SK-N-SH treated with all-trans-retinoic acid at 6 μM for 48 hours (cell line): Measurements from ENCODE around the gene PAX3.

ENCODE experiments used
- BACH2 ChIP-seq: fragments of 250-450 bp; sonication (Bioruptor Pico); IDR thresholded peaks from 2 replicates; pipeline ENCODE4 v1.9.0; 2021; ENCODE audit warnings: mild to moderate bottlenecking, borderline replicate concordance
- ESRRG ChIP-seq: fragments of 250-450 bp; sonication (Bioruptor Pico); IDR thresholded peaks from 2 replicates; pipeline ENCODE4 v1.6.1; 2021; ENCODE audit warnings: mild to moderate bottlenecking
- GLIS3 ChIP-seq: fragments of 250-450 bp; sonication (Bioruptor Pico); IDR thresholded peaks from 2 replicates; pipeline ENCODE4 v1.5.0; 2020; ENCODE audit warnings: mild to moderate bottlenecking, moderate library complexity
- PPARA ChIP-seq: fragments of 250-450 bp; sonication (Bioruptor Pico); IDR thresholded peaks from 2 replicates; pipeline ENCODE4 v1.5.0; 2020; ENCODE audit warnings: mild to moderate bottlenecking, borderline replicate concordance
- ZFP3 ChIP-seq: fragments of 250-450 bp; sonication (Bioruptor Pico); IDR thresholded peaks from 2 replicates; pipeline ENCODE4 v1.5.0; 2020; ENCODE audit warnings: mild to moderate bottlenecking, moderate library complexity
- ZFP30 ChIP-seq: fragments of 450-650 bp; formaldehyde crosslinking; IDR thresholded peaks from 2 replicates; pipeline ENCODE4 v1.5.0; 2022; ENCODE audit warnings: mild to moderate bottlenecking, moderate library complexity
- ZNF70 ChIP-seq: fragments of 450-650 bp; formaldehyde crosslinking; IDR thresholded peaks from 2 replicates; pipeline ENCODE4 v1.5.0; 2020; ENCODE audit warnings: mild to moderate bottlenecking, moderate library complexity
- TF ChIP-seq, protein P1 (sequence below): fragments of 250-450 bp; sonication (Bioruptor Pico); IDR thresholded peaks from 2 replicates; pipeline ENCODE4 v1.5.1; 2020; ENCODE audit warnings: low read depth, mild to moderate bottlenecking, moderate library complexity
- TF ChIP-seq, protein P2 (sequence below): fragments of 250-450 bp; sonication (Bioruptor Pico); IDR thresholded peaks from 2 replicates; pipeline ENCODE4 v1.8.0; 2021; ENCODE audit warnings: low read depth, mild to moderate bottlenecking, moderate library complexity, borderline replicate concordance
- TF ChIP-seq, protein P3 (sequence below): fragments of 250-450 bp; sonication (Bioruptor Pico); IDR thresholded peaks from 2 replicates; pipeline ENCODE4 v1.8.0; 2020; ENCODE audit warnings: mild to moderate bottlenecking, moderate library complexity, borderline replicate concordance
- TF ChIP-seq, protein P4 (sequence below): fragments of 250-450 bp; sonication (Bioruptor Pico); IDR thresholded peaks from 2 replicates; pipeline ENCODE4 v1.5.1; 2021; ENCODE audit warnings: mild to moderate bottlenecking, moderate library complexity

DNA sequence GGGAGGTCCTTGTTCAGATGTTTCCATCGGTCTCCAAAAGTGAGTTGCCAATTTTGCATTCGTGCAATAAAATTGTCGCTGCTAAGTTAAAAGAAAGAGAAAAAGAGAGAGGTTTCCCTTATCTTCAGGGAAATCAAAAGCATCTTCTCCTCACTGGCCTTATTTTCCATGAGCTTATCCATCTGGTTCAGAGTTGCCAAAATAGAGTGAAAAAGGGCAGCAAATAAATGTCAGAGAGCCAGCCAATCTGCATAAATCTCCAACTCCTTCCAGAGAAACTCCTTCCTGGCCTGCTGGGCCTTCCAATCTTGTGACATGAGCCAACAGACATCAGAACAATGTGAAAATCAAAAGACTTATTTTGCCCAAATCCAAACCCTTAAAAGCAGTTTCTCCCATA, 28.4 kb downstream of the PAX3 start:
- TF ChIP-seq, protein P1, sequence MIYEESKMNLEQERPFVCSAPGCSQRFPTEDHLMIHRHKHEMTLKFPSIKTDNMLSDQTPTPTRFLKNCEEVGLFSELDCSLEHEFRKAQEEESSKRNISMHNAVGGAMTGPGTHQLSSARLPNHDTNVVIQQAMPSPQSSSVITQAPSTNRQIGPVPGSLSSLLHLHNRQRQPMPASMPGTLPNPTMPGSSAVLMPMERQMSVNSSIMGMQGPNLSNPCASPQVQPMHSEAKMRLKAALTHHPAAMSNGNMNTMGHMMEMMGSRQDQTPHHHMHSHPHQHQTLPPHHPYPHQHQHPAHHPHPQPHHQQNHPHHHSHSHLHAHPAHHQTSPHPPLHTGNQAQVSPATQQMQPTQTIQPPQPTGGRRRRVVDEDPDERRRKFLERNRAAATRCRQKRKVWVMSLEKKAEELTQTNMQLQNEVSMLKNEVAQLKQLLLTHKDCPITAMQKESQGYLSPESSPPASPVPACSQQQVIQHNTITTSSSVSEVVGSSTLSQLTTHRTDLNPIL (CRISPR knock-in tag), result no peak
- TF ChIP-seq, protein P2, sequence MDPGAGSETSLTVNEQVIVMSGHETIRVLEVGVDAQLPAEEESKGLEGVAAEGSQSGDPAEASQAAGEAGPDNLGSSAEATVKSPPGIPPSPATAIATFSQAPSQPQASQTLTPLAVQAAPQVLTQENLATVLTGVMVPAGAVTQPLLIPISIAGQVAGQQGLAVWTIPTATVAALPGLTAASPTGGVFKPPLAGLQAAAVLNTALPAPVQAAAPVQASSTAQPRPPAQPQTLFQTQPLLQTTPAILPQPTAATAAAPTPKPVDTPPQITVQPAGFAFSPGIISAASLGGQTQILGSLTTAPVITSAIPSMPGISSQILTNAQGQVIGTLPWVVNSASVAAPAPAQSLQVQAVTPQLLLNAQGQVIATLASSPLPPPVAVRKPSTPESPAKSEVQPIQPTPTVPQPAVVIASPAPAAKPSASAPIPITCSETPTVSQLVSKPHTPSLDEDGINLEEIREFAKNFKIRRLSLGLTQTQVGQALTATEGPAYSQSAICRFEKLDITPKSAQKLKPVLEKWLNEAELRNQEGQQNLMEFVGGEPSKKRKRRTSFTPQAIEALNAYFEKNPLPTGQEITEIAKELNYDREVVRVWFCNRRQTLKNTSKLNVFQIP (CRISPR knock-in tag), result no peak
- no peak for TF ChIP-seq ESRRG (CRISPR knock-in tag)
- TF ChIP-seq, protein P3, sequence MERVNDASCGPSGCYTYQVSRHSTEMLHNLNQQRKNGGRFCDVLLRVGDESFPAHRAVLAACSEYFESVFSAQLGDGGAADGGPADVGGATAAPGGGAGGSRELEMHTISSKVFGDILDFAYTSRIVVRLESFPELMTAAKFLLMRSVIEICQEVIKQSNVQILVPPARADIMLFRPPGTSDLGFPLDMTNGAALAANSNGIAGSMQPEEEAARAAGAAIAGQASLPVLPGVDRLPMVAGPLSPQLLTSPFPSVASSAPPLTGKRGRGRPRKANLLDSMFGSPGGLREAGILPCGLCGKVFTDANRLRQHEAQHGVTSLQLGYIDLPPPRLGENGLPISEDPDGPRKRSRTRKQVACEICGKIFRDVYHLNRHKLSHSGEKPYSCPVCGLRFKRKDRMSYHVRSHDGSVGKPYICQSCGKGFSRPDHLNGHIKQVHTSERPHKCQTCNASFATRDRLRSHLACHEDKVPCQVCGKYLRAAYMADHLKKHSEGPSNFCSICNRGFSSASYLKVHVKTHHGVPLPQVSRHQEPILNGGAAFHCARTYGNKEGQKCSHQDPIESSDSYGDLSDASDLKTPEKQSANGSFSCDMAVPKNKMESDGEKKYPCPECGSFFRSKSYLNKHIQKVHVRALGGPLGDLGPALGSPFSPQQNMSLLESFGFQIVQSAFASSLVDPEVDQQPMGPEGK, result no peak
- no peak for TF ChIP-seq ZNF70 (CRISPR knock-in tag)
- no peak for TF ChIP-seq ZFP30
- no peak for TF ChIP-seq GLIS3 (CRISPR knock-in tag)
- no peak for TF ChIP-seq ZFP3 (CRISPR knock-in tag)
- TF ChIP-seq BACH2 (CRISPR knock-in tag), result no peak
- no peak for TF ChIP-seq PPARA (CRISPR knock-in tag)
- TF ChIP-seq, protein P4, sequence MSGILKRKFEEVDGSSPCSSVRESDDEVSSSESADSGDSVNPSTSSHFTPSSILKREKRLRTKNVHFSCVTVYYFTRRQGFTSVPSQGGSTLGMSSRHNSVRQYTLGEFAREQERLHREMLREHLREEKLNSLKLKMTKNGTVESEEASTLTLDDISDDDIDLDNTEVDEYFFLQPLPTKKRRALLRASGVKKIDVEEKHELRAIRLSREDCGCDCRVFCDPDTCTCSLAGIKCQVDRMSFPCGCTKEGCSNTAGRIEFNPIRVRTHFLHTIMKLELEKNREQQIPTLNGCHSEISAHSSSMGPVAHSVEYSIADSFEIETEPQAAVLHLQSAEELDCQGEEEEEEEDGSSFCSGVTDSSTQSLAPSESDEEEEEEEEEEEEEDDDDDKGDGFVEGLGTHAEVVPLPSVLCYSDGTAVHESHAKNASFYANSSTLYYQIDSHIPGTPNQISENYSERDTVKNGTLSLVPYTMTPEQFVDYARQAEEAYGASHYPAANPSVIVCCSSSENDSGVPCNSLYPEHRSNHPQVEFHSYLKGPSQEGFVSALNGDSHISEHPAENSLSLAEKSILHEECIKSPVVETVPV (CRISPR knock-in tag), result no peak
